ES-I3 (cell line): ENCODE results near the gene ZFPM1.
"Not testable (repeated sequence)": the region's sequence is repeated elsewhere in the genome, so short reads cannot be mapped to it uniquely, and the experiment has no call there.

Source experiments
- H3K36me3 ChIP-seq: 2 replicates; pipeline ENCODE4 v1.6.1; 2013; ENCODE audit warnings: mild to moderate bottlenecking, low read length, control low read depth, moderate library complexity; ENCODE audit not compliant: insufficient read depth
- H3K4me1 ChIP-seq: 2 replicates; pipeline ENCODE4 v1.6.1; 2013; ENCODE audit warnings: mild to moderate bottlenecking, control low read depth, low read length; ENCODE audit not compliant: insufficient read depth
- H3K9ac ChIP-seq: 2 replicates; pipeline ENCODE4 v1.6.1; 2013; ENCODE audit warnings: low read depth, mild to moderate bottlenecking, low read length, moderate library complexity
- H3K9me3 ChIP-seq: 2 replicates; pipeline ENCODE4 v1.6.1; 2013; ENCODE audit warnings: mild to moderate bottlenecking, low read length, moderate library complexity; ENCODE audit not compliant: control insufficient read depth, insufficient read depth

Gene ZFPM1

GRCh38 chr16:88514070-88514469, 61.0 kb downstream of the ZFPM1 start:
- H3K9me3 ChIP-seq: no peaks in the 10 kb centered on the region
- no peaks in the 10 kb centered on the region for H3K4me1 ChIP-seq
- H3K36me3 ChIP-seq: no peaks in the 10 kb centered on the region
- H3K9ac ChIP-seq: no peak overlapping the region

- H3K9ac ChIP-seq: no peak overlapping the region
- no peaks in the 10 kb centered on the region for H3K9me3 ChIP-seq
- H3K36me3 ChIP-seq: no peaks in the 10 kb centered on the region
- no peaks in the 10 kb centered on the region for H3K4me1 ChIP-seq
Observed at GRCh38 chr16:88514526-88515232, 61.6 kb downstream of the ZFPM1 start.

GRCh38 chr16:88515371-88515770, 62.3 kb downstream of the ZFPM1 start:
- H3K36me3 ChIP-seq: no peaks in the 10 kb centered on the region
- H3K4me1 ChIP-seq: no peaks in the 10 kb centered on the region
- H3K9ac ChIP-seq: no peak overlapping the region

GRCh38 chr16:88515925-88516594, 63.0 kb downstream of the ZFPM1 start:
- Histone ChIP-seq H3K9ac (no peak overlapping the region), H3K4me1 (no peaks in the 10 kb centered on the region), H3K36me3 (no peaks in the 10 kb centered on the region), H3K9me3 (no peaks in the 10 kb centered on the region)

More at GRCh38 chr16:88515371-88515770, 62.3 kb downstream of the ZFPM1 start:
- H3K9me3 ChIP-seq: no peaks in the 10 kb centered on the region

GRCh38 chr16:88516601-88517061, 63.6 kb downstream of the ZFPM1 start:
- no peak overlapping the region for H3K9ac ChIP-seq
- no peaks in the 10 kb centered on the region for H3K36me3 ChIP-seq
- H3K4me1 ChIP-seq: no peaks in the 10 kb centered on the region
- H3K9me3 ChIP-seq: no peaks in the 10 kb centered on the region

GRCh38 chr16:88517208-88517774, 64.2 kb downstream of the ZFPM1 start:
- H3K36me3 ChIP-seq, H3K4me1 ChIP-seq, H3K9ac ChIP-seq, H3K9me3 ChIP-seq: not testable (repeated sequence)

GRCh38 chr16:88518411-88519111, 65.5 kb downstream of the ZFPM1 start:
- not testable (repeated sequence) for H3K9me3 ChIP-seq, H3K4me1 ChIP-seq, H3K9ac ChIP-seq, H3K36me3 ChIP-seq

GRCh38 chr16:88519240-88519639, 66.2 kb downstream of the ZFPM1 start:
- no peaks in the 10 kb centered on the region for H3K4me1 ChIP-seq
- H3K9me3 ChIP-seq: no peaks in the 10 kb centered on the region
- H3K36me3 ChIP-seq: no peaks in the 10 kb centered on the region
- no peak overlapping the region for H3K9ac ChIP-seq

GRCh38 chr16:88519938-88520653, 67.0 kb downstream of the ZFPM1 start:
- Histone ChIP-seq H3K4me1 (peaks cover under 1% of the 10 kb centered on the region; the same call in 1 of the 2 replicates), H3K9me3 (no peaks in the 10 kb centered on the region), H3K36me3 (no peaks in the 10 kb centered on the region), H3K9ac (no peak overlapping the region)

GRCh38 chr16:88521674-88522073, 68.6 kb downstream of the ZFPM1 start:
- no peaks in the 10 kb centered on the region for H3K9me3 ChIP-seq
- H3K9ac ChIP-seq: no peak overlapping the region
- H3K36me3 ChIP-seq: no peaks in the 10 kb centered on the region
- H3K4me1 ChIP-seq: peaks cover 5% of the 10 kb centered on the region; the same call in 1 of the 2 replicates

GRCh38 chr16:88522276-88522949, 69.3 kb downstream of the ZFPM1 start:
- Histone ChIP-seq H3K9ac (no peak overlapping the region), H3K9me3 (no peaks in the 10 kb centered on the region), H3K4me1 (peaks cover 5% of the 10 kb centered on the region; the same call in 1 of the 2 replicates), H3K36me3 (no peaks in the 10 kb centered on the region)

- no peak overlapping the region for H3K9ac ChIP-seq
- no peaks in the 10 kb centered on the region for H3K9me3 ChIP-seq
- H3K4me1 ChIP-seq: peaks cover 5% of the 10 kb centered on the region; the same call in 1 of the 2 replicates
- no peaks in the 10 kb centered on the region for H3K36me3 ChIP-seq
Observed at GRCh38 chr16:88523309-88524161, 70.5 kb downstream of the ZFPM1 start.
